22Rv1 (cell line): ENCODE measurements around the gene ZNF784.
"Not testable (repeated sequence)": the region's sequence is repeated elsewhere in the genome, so short reads cannot be mapped to it uniquely, and the experiment has no call there.

Source experiments
- H3K27ac ChIP-seq: fragments of 450-650 bp; 2 replicates; pipeline ENCODE4 v1.5.1; 2017
- CTCF ChIP-seq: fragments of 450-650 bp; IDR thresholded peaks from 2 replicates; pipeline ENCODE4 v1.5.1; 2017; ENCODE audit warnings: mild to moderate bottlenecking
- ZFX ChIP-seq: fragments of 450-650 bp; IDR thresholded peaks from 2 replicates; pipeline ENCODE4 v1.6.1; 2017; ENCODE audit warnings: antibody characterized with exemption, borderline replicate concordance

The ZNF784 gene

GRCh38 chr19:55579766-55580621 is 44.4 kb downstream of the ZNF784 start:
- TF ChIP-seq CTCF (no peak), ZFX (no peak)
- peak overlapping the region; percentile 92 for H3K27ac ChIP-seq

- H3K27ac ChIP-seq: peak overlapping the region; percentile 92
- TF ChIP-seq CTCF (no peak), ZFX (no peak)
These were observed 45.3 kb downstream of the ZNF784 start for GRCh38 chr19:55578761-55579747.

GRCh38 chr19:55578031-55578760 is 46.2 kb downstream of the ZNF784 start:
- TF ChIP-seq CTCF: no peak
- no peak for TF ChIP-seq ZFX
- H3K27ac ChIP-seq: no peak overlapping the region

- 0 out of 2 replicates have a peak overlapping the region, but pooled peaks have one; percentile 20 for H3K27ac ChIP-seq
- no peak for TF ChIP-seq CTCF
- no peak for TF ChIP-seq ZFX
These were observed 47.6 kb downstream of the ZNF784 start for GRCh38 chr19:55576746-55577145.

GRCh38 chr19:55573929-55574328 is 50.4 kb downstream of the ZNF784 start:
- H3K27ac ChIP-seq: not testable (repeated sequence)
